ENCODE results near the gene NCS1.

Gene NCS1

GRCh38 chr9:130138171-130138653 is 34.0 kb upstream of the NCS1 start:
- DNase-seq (ENCODE audit: insufficient read length) (no peak), FAIRE-seq (no peak)
- no peak for TF ChIP-seq POLR2A (IDR thresholded peaks at IDR 0.05; ENCODE audit: low read depth, low read length)
- TF ChIP-seq POLR2AphosphoS5 (IDR thresholded peaks at IDR 0.05; ENCODE audit: low read depth, low read length) = no peak
- no peak for TF ChIP-seq TAF1 (IDR thresholded peaks at IDR 0.05; ENCODE audit: borderline replicate concordance, low read depth, low read length)

GRCh38 chr9:130138791-130139190 is 33.4 kb upstream of the NCS1 start:
- DNase-seq (ENCODE audit: insufficient read length) = no peak

GRCh38 chr9:130139251-130139650 is 33.0 kb upstream of the NCS1 start:
- FAIRE-seq = no peak
- TF ChIP-seq POLR2AphosphoS5 (IDR thresholded peaks at IDR 0.05; ENCODE audit: low read depth, low read length) (no peak), POLR2A (IDR thresholded peaks at IDR 0.05; ENCODE audit: low read depth, low read length) (no peak), TAF1 (IDR thresholded peaks at IDR 0.05; ENCODE audit: borderline replicate concordance, low read depth, low read length) (no peak)
- no peak for DNase-seq (ENCODE audit: insufficient read length)

More at GRCh38 chr9:130138791-130139190, 33.4 kb upstream of the NCS1 start:
- FAIRE-seq = no peak
- no peak for TF ChIP-seq POLR2A (IDR thresholded peaks at IDR 0.05; ENCODE audit: low read depth, low read length)
- TF ChIP-seq POLR2AphosphoS5 (IDR thresholded peaks at IDR 0.05; ENCODE audit: low read depth, low read length) = no peak
- TF ChIP-seq TAF1 (IDR thresholded peaks at IDR 0.05; ENCODE audit: borderline replicate concordance, low read depth, low read length) = no peak

GRCh38 chr9:130140706-130141105 is 31.5 kb upstream of the NCS1 start:
- no peak for DNase-seq (ENCODE audit: insufficient read length)
- no peak for TF ChIP-seq POLR2AphosphoS5 (IDR thresholded peaks at IDR 0.05; ENCODE audit: low read depth, low read length)
- TF ChIP-seq POLR2A (IDR thresholded peaks at IDR 0.05; ENCODE audit: low read depth, low read length) = no peak
- no peak for TF ChIP-seq TAF1 (IDR thresholded peaks at IDR 0.05; ENCODE audit: borderline replicate concordance, low read depth, low read length)
- FAIRE-seq = no peak

GRCh38 chr9:130142056-130142455 is 30.1 kb upstream of the NCS1 start:
- DNase-seq (ENCODE audit: insufficient read length) (no peak), FAIRE-seq (no peak)
- TF ChIP-seq POLR2AphosphoS5 (IDR thresholded peaks at IDR 0.05; ENCODE audit: low read depth, low read length) (no peak), POLR2A (IDR thresholded peaks at IDR 0.05; ENCODE audit: low read depth, low read length) (no peak)

- no peak for FAIRE-seq
- no peak for DNase-seq (ENCODE audit: insufficient read length)
- no peak for TF ChIP-seq POLR2AphosphoS5 (IDR thresholded peaks at IDR 0.05; ENCODE audit: low read depth, low read length)
Observed at GRCh38 chr9:130142641-130143040, 29.6 kb upstream of the NCS1 start.

GRCh38 chr9:130143279-130143893 is 28.8 kb upstream of the NCS1 start:
- no peak for TF ChIP-seq TAF1 (IDR thresholded peaks at IDR 0.05; ENCODE audit: borderline replicate concordance, low read depth, low read length)
- TF ChIP-seq POLR2AphosphoS5 (IDR thresholded peaks at IDR 0.05; ENCODE audit: low read depth, low read length) = no peak
- TF ChIP-seq POLR2A (IDR thresholded peaks at IDR 0.05; ENCODE audit: low read depth, low read length) = no peak
- FAIRE-seq (no peak), DNase-seq (ENCODE audit: insufficient read length) (no peak)

GRCh38 chr9:130143958-130144366 is 28.2 kb upstream of the NCS1 start:
- TF ChIP-seq TAF1 (IDR thresholded peaks at IDR 0.05; ENCODE audit: borderline replicate concordance, low read depth, low read length) (no peak), POLR2A (IDR thresholded peaks at IDR 0.05; ENCODE audit: low read depth, low read length) (no peak), POLR2AphosphoS5 (IDR thresholded peaks at IDR 0.05; ENCODE audit: low read depth, low read length) (no peak)
- DNase-seq (ENCODE audit: insufficient read length) = no peak
- FAIRE-seq = no peak

- DNase-seq (ENCODE audit: insufficient read length) (no peak), FAIRE-seq (no peak)
- TF ChIP-seq POLR2AphosphoS5 (IDR thresholded peaks at IDR 0.05; ENCODE audit: low read depth, low read length) = no peak
- TF ChIP-seq TAF1 (IDR thresholded peaks at IDR 0.05; ENCODE audit: borderline replicate concordance, low read depth, low read length) = no peak
- no peak for TF ChIP-seq POLR2A (IDR thresholded peaks at IDR 0.05; ENCODE audit: low read depth, low read length)
Observed at GRCh38 chr9:130144703-130145102, 27.5 kb upstream of the NCS1 start.

GRCh38 chr9:130145658-130146057 is 26.5 kb upstream of the NCS1 start:
- no peak for FAIRE-seq
- no peak for DNase-seq (ENCODE audit: insufficient read length)
- TF ChIP-seq TAF1 (IDR thresholded peaks at IDR 0.05; ENCODE audit: borderline replicate concordance, low read depth, low read length) (no peak), POLR2AphosphoS5 (IDR thresholded peaks at IDR 0.05; ENCODE audit: low read depth, low read length) (no peak), POLR2A (IDR thresholded peaks at IDR 0.05; ENCODE audit: low read depth, low read length) (no peak)

GRCh38 chr9:130147198-130147597 is 25.0 kb upstream of the NCS1 start:
- FAIRE-seq = no peak
- TF ChIP-seq TAF1 (IDR thresholded peaks at IDR 0.05; ENCODE audit: borderline replicate concordance, low read depth, low read length) (no peak), POLR2AphosphoS5 (IDR thresholded peaks at IDR 0.05; ENCODE audit: low read depth, low read length) (no peak), POLR2A (IDR thresholded peaks at IDR 0.05; ENCODE audit: low read depth, low read length) (no peak)
- DNase-seq (ENCODE audit: insufficient read length) = no peak

GRCh38 chr9:130147910-130148309 is 24.3 kb upstream of the NCS1 start:
- FAIRE-seq (no peak), DNase-seq (ENCODE audit: insufficient read length) (no peak)
- no peak for TF ChIP-seq POLR2A (IDR thresholded peaks at IDR 0.05; ENCODE audit: low read depth, low read length)
- no peak for TF ChIP-seq TAF1 (IDR thresholded peaks at IDR 0.05; ENCODE audit: borderline replicate concordance, low read depth, low read length)
- no peak for TF ChIP-seq POLR2AphosphoS5 (IDR thresholded peaks at IDR 0.05; ENCODE audit: low read depth, low read length)

All from GM12892 (cell line).